Measurements from ENCODE around the gene ART1. TPM values are rescaled to one million over a fixed set of nuclear protein-coding genes. Genes with fewer than 3 reads are reported as not detected.

Gene ART1
- total and polyA plus RNA-seq, 2 of the 8 experiments (the other 6 are each of a cell fraction or from before 2014, with no cell fraction given), result not detected

- no peak for TF ChIP-seq CTCF (IDR thresholded peaks at IDR 0.05; ENCODE audit: control extremely low read depth in 1 of 3, insufficient read depth in 1 of 3, low read depth in 1 of 3, low read length in 3 of 3)
- TF ChIP-seq CHD2 (IDR thresholded peaks at IDR 0.05; ENCODE audit: low read length), result no peak
- TF ChIP-seq JUND (IDR thresholded peaks at IDR 0.05; ENCODE audit: low read length), result no peak
- TF ChIP-seq SIN3A (conservative IDR thresholded peaks at IDR 0.05 in 1 of 2, IDR thresholded peaks at IDR 0.05 in 1 of 2; ENCODE audit: low read depth in 1 of 2, low read length in 2 of 2), result no peak
Measured at GRCh38 chr11:3613998-3614741, 30.8 kb upstream of the ART1 start (continued).

Data from H1 (cell line).